Kasumi-1 (cell line): ENCODE data around the gene OR10AD1.
"Not testable (repeated sequence)": the region's sequence is repeated elsewhere in the genome, so short reads cannot be mapped to it uniquely, and the experiment has no call there.

ENCODE experiments used
- DNase-seq, 2 experiments: peaks; one replicate each; lab custom pipeline; 2025; lab: John Stamatoyannopoulos, UW

Gene OR10AD1, protein sequence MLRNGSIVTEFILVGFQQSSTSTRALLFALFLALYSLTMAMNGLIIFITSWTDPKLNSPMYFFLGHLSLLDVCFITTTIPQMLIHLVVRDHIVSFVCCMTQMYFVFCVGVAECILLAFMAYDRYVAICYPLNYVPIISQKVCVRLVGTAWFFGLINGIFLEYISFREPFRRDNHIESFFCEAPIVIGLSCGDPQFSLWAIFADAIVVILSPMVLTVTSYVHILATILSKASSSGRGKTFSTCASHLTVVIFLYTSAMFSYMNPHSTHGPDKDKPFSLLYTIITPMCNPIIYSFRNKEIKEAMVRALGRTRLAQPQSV

DNA sequence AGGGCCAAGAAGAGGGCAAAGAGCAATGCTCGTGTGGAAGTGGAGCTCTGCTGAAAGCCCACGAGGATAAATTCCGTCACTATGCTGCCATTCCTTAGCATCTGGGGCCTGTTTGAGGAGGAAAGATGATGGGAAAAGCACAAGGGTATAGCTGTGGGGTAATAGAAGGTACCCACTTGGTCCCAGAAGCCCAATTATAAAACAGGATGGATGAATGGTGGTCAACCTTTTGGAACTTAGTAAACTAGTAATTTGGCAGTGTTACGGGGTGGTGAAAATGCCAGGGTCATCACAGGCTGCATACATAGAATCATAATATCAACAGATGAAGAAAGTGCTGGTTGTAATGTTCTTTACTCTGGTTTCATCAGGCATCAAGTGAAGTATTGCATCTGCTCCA is at the start of gene OR10AD1:
Gene OR10AD1 (minus strand): TSS at position 101 of the 400 bp plus-strand sequence. CDS start 0 bp downstream, at position 101.
- no peak for DNase-seq

GRCh38 chr12:48247181-48247966 is 44.3 kb upstream of the OR10AD1 start:
- DNase-seq, result no peak

- no peak for DNase-seq
Measured at GRCh38 chr12:48237162-48237561, 34.1 kb upstream of the OR10AD1 start.

GRCh38 chr12:48235796-48236333 is 32.8 kb upstream of the OR10AD1 start:
- DNase-seq, result no peak

- not testable (repeated sequence) for DNase-seq
Measured at GRCh38 chr12:48231169-48231958, 28.3 kb upstream of the OR10AD1 start.

DNA sequence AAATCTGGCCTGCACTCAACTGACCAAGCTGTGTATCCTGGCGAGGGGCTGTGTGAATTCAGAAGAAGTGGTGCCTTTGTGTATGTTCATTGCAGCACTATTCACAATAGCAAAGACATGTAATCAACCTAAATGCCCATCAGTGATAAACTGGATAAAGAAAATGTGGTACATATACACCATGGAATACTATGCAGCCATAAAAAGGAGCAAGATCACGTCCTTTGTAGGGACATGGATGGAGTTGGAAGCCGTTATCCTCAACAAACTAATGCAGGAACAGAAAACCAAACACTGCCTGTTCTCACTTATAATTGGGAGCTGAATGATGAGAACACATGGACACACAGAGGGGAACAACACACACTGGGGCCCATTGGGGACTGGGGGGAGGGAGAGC is 21.4 kb upstream of the OR10AD1 start:
- DNase-seq, result not testable (repeated sequence)

DNA sequence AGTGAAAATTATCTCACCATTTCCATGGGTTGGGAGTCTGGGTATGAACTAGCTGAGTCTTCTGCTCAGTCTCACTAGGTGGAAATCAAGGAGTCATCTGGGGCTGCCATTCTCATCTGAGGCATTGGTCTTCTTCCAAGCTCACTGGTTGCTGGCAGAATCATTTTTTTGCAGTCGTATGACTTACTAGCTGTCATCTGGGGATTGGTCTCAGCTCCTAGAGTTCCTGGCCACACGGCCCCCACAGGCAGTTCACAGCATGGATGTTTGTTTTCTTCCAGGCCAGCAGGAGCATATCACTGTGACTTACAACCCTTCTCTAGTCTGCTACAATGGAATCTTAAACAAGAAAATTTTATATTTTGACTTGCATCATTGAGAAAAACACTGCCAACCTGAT is 18.6 kb upstream of the OR10AD1 start:
- DNase-seq, result no peak

GRCh38 chr12:48220701-48221100 is 17.6 kb upstream of the OR10AD1 start:
- DNase-seq, result no peak

DNA sequence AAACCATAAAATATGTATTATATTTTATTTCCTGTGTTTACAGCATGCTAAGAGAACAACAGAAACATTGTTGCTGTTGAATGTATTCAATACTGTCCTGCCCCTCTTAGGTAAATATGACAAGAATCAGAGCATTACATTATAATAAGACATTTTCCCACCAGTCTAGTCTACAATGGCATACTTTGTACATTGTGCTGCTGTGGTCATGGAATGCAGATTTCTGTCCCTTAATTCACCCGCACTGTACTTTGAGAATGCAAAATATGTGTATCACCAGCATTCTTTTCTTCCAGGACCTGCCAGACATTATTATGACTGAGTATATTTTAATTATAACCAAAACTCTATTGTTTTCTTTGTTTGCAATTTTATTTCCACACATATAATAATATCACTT is 16.5 kb upstream of the OR10AD1 start:
- no peak for DNase-seq

- peak; percentile 11 to 40 for DNase-seq
Measured at GRCh38 chr12:48216785-48217184, 13.7 kb upstream of the OR10AD1 start.

DNA sequence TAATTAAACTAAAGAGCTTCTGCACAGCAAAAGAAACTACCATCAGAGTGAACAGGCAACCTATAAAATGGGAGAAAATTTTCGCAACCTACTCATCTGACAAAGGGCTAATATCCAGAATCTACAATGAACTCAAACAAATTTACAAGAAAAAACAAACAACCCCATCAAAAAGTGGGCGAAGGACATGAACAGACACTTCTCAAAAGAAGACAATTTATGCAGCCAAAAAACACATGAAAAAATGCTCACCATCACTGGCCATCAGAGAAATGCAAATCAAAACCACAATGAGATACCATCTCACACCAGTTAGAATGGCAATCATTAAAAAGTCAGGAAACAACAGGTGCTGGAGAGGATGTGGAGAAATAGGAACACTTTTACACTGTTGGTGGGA is 6.4 kb upstream of the OR10AD1 start:
- DNase-seq, result not testable (repeated sequence)

DNA sequence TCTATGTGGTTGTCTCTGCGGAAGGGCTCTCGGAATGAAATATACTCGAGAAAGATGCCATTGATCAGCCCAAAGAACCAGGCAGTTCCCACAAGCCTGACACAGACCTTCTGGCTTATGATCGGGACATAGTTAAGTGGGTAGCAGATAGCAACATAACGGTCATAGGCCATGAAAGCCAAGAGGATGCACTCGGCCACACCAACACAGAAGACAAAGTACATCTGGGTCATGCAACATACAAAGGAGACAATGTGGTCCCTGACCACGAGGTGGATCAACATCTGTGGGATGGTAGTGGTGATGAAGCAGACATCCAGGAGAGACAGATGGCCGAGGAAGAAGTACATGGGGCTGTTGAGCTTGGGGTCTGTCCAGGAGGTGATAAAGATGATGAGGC is 326 bp downstream of the OR10AD1 start:
- no peak for DNase-seq

GRCh38 chr12:48201516-48201915 is 1.6 kb downstream of the OR10AD1 start:
- no peak for DNase-seq

GRCh38 chr12:48201091-48201490 is 2.0 kb downstream of the OR10AD1 start:
- no peak for DNase-seq

DNA sequence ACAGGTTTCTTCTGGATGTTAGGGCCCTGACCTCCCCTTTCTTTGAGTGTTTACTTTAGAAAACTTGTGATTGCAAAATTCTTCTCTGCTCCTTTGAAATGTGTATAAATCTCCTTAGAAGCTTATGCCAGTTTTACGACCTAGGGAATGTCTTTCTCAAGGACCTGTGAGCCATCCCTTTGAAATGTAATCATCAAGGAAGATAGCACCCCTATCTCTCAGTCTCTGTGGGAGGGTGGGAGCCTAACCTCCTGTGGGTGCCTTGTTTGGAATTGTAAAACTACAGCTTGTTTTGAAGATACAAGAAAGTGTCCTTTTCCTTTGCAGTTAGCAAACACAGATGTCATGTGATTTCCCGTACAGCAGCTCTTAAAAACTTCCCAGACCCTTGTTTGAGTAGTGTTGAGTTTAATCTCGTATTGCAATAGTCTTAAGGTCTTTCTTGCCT is 3.3 kb downstream of the OR10AD1 start:
- no peak for DNase-seq

GRCh38 chr12:48198985-48199384 is 4.1 kb downstream of the OR10AD1 start:
- no peak for DNase-seq

GRCh38 chr12:48198672-48198971 is 4.5 kb downstream of the OR10AD1 start:
- DNase-seq, result no peak

DNA sequence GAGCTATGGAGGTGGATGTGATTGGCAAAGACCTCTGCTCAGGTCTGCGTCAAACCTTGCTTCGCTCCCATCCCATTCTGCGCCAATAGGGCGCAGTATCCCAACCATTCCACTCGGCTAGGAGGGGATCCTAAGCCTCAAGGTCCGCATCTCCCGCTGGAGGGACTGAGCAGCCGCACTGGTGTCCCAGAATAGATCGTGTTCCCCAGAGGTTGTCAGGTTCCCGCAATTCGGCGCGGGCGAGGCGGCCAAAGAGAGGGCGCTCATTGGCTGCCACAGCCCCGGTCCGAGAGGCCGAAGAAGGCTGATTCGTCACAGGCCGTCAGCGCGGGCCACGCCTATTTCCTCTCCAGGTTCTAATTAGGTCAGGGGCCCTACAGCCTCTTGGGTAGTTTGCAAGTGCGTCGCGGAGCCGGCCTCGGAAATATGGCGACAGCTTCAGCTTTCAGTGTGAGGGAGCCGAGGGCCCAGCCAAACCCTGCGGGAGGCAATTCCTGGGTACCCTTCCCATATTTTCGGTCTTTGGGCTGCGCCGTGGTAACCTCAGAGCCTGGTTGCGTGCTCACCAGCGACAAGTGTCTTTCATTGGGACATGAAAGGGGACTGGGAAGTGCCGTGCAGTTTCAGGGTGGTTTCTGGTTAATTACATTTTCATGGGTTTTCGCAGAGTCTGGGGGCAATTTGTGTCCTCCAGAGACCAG is 5.0 kb downstream of the OR10AD1 start:
- DNase-seq, result peak; percentile 92 to 93

- peak; percentile 45 to 60 for DNase-seq
Measured at GRCh38 chr12:48197549-48197970, 5.5 kb downstream of the OR10AD1 start.

DNA sequence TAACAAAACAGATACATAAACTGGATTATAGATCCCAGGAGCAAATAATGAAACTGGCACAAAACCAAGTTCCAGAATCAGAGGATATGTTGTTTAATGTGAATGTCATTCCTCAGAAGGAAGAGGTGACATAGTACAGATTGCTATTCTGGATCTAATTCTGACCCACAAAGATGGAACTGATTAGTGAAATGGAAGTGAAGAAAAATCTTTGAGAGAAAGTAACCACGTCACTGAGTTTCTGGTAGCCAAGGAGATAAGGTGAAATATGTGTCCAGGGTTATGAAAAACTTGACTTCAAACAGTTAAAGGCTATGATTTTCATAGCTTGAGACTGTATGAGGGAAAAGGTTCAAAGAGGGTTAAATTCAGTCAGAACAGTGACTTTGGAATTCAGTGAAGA is 8.3 kb downstream of the OR10AD1 start:
- no peak for DNase-seq

- DNase-seq, result no peak
Measured at GRCh38 chr12:48193623-48194022, 9.5 kb downstream of the OR10AD1 start.

DNA sequence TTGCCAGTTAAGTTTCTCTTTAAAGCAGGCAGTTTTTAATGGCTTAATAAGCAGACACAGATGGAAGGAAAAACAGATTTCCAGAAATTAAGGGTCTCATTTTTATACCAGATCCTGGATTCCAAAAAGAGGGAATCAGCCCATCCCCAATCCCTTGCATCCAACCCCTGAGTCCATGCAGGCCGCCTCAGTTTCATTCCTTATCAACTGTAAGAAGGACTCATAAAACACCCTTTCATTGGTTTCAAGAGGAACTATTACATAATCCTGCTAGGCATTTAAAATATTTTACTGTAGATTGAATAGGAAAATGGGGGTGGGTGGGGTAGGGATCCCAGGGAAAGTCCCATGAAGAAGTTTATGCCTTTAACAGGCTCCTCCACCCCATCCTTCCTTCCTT is 10.2 kb downstream of the OR10AD1 start:
- DNase-seq, result no peak
